Subcutaneous adipose tissue (tissue), 4 donors: Measurements from ENCODE around the gene TNFSF10. TPM values are rescaled to one million over a fixed set of nuclear protein-coding genes. Genes with fewer than 3 reads are reported as not detected.

Experiments
- small RNA-seq: library from RNA; depleted of rRNA; stranded (forward); fragments of <200 nt; gene quantifications from one replicate; pipeline ENCODE3, GENCODE V24; 2016
- total RNA-seq, 4 donors: library from RNA; depleted of rRNA; stranded (reverse); fragments of >200 nt; gene quantifications; one replicate each; pipeline ENCODE4 v1.1.0, GENCODE V29; 2016
- TF ChIP-seq, protein P1 (sequence below): fragments of 450-650 bp; IDR thresholded peaks from one replicate; pipeline ENCODE4 v1.5.1; 2016; ENCODE audit warnings: low read depth, mild to moderate bottlenecking, control low read depth, antibody characterized with exemption, moderate library complexity

Gene TNFSF10
- total RNA-seq, 4 donors from 2014 or later, result 25.8 to 123 (median 36.9) TPM

DNA sequence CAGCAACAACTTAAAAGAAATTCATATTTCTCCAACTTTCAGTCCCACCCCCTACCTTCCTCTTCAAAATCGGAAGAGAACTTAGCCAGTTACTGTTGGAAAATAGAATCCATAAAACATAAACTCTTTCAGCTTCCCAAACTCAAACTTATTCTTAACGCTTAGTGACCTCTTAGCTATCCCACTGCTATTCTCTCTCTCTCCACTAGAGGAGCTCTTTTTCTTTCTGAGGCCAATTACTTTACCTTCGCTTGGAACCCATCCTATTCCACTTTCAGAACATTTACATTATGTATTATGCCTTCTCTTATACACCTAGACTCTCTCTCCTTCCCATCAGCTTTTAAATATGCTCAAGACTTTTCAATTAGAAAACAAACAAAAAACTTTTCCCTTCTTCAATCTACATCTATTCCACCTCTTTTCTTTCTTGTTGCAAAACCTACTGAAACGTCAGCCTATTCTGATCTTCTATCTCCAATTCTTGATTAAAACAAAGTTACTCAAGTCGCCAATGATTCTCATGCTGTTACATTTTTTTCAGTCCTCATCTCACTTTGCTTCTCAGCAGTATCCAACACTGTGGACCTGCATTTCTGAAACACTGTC, 61.6 kb downstream of the TNFSF10 start:
- TF ChIP-seq, protein P1, sequence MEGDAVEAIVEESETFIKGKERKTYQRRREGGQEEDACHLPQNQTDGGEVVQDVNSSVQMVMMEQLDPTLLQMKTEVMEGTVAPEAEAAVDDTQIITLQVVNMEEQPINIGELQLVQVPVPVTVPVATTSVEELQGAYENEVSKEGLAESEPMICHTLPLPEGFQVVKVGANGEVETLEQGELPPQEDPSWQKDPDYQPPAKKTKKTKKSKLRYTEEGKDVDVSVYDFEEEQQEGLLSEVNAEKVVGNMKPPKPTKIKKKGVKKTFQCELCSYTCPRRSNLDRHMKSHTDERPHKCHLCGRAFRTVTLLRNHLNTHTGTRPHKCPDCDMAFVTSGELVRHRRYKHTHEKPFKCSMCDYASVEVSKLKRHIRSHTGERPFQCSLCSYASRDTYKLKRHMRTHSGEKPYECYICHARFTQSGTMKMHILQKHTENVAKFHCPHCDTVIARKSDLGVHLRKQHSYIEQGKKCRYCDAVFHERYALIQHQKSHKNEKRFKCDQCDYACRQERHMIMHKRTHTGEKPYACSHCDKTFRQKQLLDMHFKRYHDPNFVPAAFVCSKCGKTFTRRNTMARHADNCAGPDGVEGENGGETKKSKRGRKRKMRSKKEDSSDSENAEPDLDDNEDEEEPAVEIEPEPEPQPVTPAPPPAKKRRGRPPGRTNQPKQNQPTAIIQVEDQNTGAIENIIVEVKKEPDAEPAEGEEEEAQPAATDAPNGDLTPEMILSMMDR, result no peak

DNA sequence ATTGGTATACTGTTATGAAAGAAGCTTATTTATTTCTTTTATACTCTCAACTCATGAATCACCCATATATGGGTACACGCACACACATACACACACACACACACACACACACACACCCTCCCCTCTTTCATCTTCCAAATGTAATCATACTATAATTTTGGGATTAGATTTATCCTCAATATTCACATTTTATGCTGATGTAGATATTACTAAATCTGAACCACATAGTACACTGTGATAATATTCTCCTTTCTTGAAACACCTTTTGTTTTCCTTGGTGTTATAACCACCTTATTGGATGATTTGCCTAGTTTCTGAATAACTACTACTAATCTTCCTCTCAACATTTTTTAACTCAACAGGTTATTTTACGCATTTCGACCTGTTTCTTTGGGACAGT, 66.8 kb downstream of the TNFSF10 start:
- TF ChIP-seq, protein P1, result no peak

Small RNA genes lying within 50 kb of the gene (small RNA-seq; reads per million reads assigned to genes)
- gene AC007919.1, result not detected

Other genes with a start within 250 kb of the TNFSF10 start
- not detected for gene GHSR, start 75.0 kb downstream of the TNFSF10 start, total RNA-seq
- 10 to 100 TPM in 3 of 4 donors, 1 to 10 TPM in 1; 6.4 to 85.8 (median 12.1) TPM for gene NCEH1, start 187.6 kb upstream of the TNFSF10 start, total RNA-seq
- gene ECT2, start 227.3 kb upstream of the TNFSF10 start, total RNA-seq, result 10 to 100 TPM in 3 of 4 donors, 1 to 10 TPM in 1; 4.7 to 14.7 (median 12.7) TPM